ENCODE measurements around the gene METTL23. TPM values are rescaled to one million over a fixed set of nuclear protein-coding genes. Genes with fewer than 3 reads are reported as not detected.

METTL23 gene
- total RNA-seq, 1 donor from 2014 or later: 25.6 TPM

- Mint-ChIP-seq H3K27ac (peak overlapping the region; percentile 98), H3K4me1 (peaks cover 44% of the 10 kb centered on the region), H3K27me3 (ENCODE audit: low read depth) (no peaks in the 10 kb centered on the region), H3K4me3 (peak overlapping the region; percentile 98), H3K9me3 (no peaks in the 10 kb centered on the region), H3K36me3 (peaks cover 36% of the 10 kb centered on the region)
- DNase-seq (ENCODE audit: low spot score in 2 of 2, unreplicated experiment in 2 of 2): no peak
- no peak for TF ChIP-seq CTCF (IDR thresholded peaks at IDR 0.05; ENCODE audit: unreplicated experiment)
Observed at GRCh38 chr17:76734080-76734840, 7.6 kb downstream of the METTL23 start.

GRCh38 chr17:76735006-76735405 is 8.4 kb downstream of the METTL23 start:
- no peaks in the 10 kb centered on the region for H3K9me3 Mint-ChIP-seq
- H3K36me3 Mint-ChIP-seq: peaks cover 32% of the 10 kb centered on the region
- DNase-seq (ENCODE audit: low spot score in 2 of 2, unreplicated experiment in 2 of 2): no peak
- H3K27ac Mint-ChIP-seq: peak overlapping the region; percentile 98
- H3K4me3 Mint-ChIP-seq: peak overlapping the region; percentile 98
- no peak for TF ChIP-seq CTCF (IDR thresholded peaks at IDR 0.05; ENCODE audit: unreplicated experiment)
- no peaks in the 10 kb centered on the region for H3K27me3 Mint-ChIP-seq (ENCODE audit: low read depth)
- H3K4me1 Mint-ChIP-seq: peaks cover 43% of the 10 kb centered on the region

GRCh38 chr17:76735586-76736348 is 9.1 kb downstream of the METTL23 start:
- H3K4me1 Mint-ChIP-seq: peaks cover 49% of the 10 kb centered on the region
- TF ChIP-seq CTCF (IDR thresholded peaks at IDR 0.05; ENCODE audit: unreplicated experiment): no peak
- DNase-seq (ENCODE audit: low spot score in 2 of 2, unreplicated experiment in 2 of 2): no peak
- peak overlapping the region; percentile 98 for H3K27ac Mint-ChIP-seq
- peak overlapping the region; percentile 98 for H3K4me3 Mint-ChIP-seq
- H3K27me3 Mint-ChIP-seq (ENCODE audit: low read depth): no peaks in the 10 kb centered on the region
- H3K9me3 Mint-ChIP-seq: no peaks in the 10 kb centered on the region
- peaks cover 32% of the 10 kb centered on the region for H3K36me3 Mint-ChIP-seq

- H3K27ac Mint-ChIP-seq: peak overlapping the region; percentile 98
- peak; percentile 53 to 76 for DNase-seq (ENCODE audit: low spot score in 2 of 2, unreplicated experiment in 2 of 2)
Observed at GRCh38 chr17:76736349-76737081, 9.9 kb downstream of the METTL23 start.

More at GRCh38 chr17:76736349-76737081, 9.9 kb downstream of the METTL23 start:
- TF ChIP-seq CTCF (IDR thresholded peaks at IDR 0.05; ENCODE audit: unreplicated experiment): no peak
- no peaks in the 10 kb centered on the region for H3K9me3 Mint-ChIP-seq
- H3K4me1 Mint-ChIP-seq: peaks cover 49% of the 10 kb centered on the region
- H3K27me3 Mint-ChIP-seq (ENCODE audit: low read depth): no peaks in the 10 kb centered on the region
- peaks cover 30% of the 10 kb centered on the region for H3K36me3 Mint-ChIP-seq
- peak overlapping the region; percentile 98 for H3K4me3 Mint-ChIP-seq
